HepG2 (cell line): ENCODE results near the gene TH.

Experiments used
- ATF7-NPFF ChIP-seq: sonication (generic); formaldehyde crosslinking; IDR thresholded peaks from 2 replicates; pipeline ENCODE4 v1.8.1; 2023; ENCODE audit warnings: mild to moderate bottlenecking, low read depth, missing genetic modification reagents, moderate library complexity
- CTCF ChIP-seq: sonication (generic); formaldehyde crosslinking; IDR thresholded peaks from 2 replicates; pipeline ENCODE4 v1.5.0; 2020; ENCODE audit warnings: mild to moderate bottlenecking, missing genetic modification reagents, moderate library complexity
- FOXP4 ChIP-seq: sonication (generic); formaldehyde crosslinking; IDR thresholded peaks from 2 replicates; pipeline ENCODE4 v1.4.0; 2020; ENCODE audit warnings: missing genetic modification reagents
- NCOA2 ChIP-seq: sonication (generic); formaldehyde crosslinking; IDR thresholded peaks from 2 replicates; pipeline ENCODE4 v1.8.0; 2022; ENCODE audit warnings: inconsistent platforms
- PHB2 ChIP-seq: fragments of 450-650 bp; IDR thresholded peaks from 2 replicates; pipeline ENCODE4 v1.6.1; 2018; ENCODE audit not compliant: partially characterized antibody
- SIN3A ChIP-seq: IDR thresholded peaks from 2 replicates; pipeline ENCODE4 v1.6.1; 2011; ENCODE audit warnings: low read depth, mild to moderate bottlenecking, control low read depth, low read length, borderline replicate concordance
- THYN1 ChIP-seq: sonication (generic); formaldehyde crosslinking; IDR thresholded peaks from 2 replicates; pipeline ENCODE4 v1.8.1; 2023; ENCODE audit warnings: low read depth, mild to moderate bottlenecking, moderate library complexity, missing genetic modification reagents, borderline replicate concordance
- ZNF547 ChIP-seq: sonication (generic); formaldehyde crosslinking; IDR thresholded peaks from 2 replicates; pipeline ENCODE4 v1.5.1; 2020; ENCODE audit warnings: mild to moderate bottlenecking, missing genetic modification reagents
- ZNF589 ChIP-seq: sonication (generic); formaldehyde crosslinking; conservative IDR thresholded peaks from 2 replicates; pipeline ENCODE4 v1.8.0; 2022; ENCODE audit warnings: mild to moderate bottlenecking, moderate library complexity, missing genetic modification reagents
- ZNF75D ChIP-seq: sonication (generic); formaldehyde crosslinking; IDR thresholded peaks from 2 replicates; pipeline ENCODE4 v1.8.1; 2023; ENCODE audit warnings: missing genetic modification reagents, mild to moderate bottlenecking, borderline replicate concordance

- no peak for TF ChIP-seq FOXP4 (CRISPR knock-in tag)
- no peak for TF ChIP-seq CTCF (CRISPR knock-in tag)
- no peak for TF ChIP-seq ZNF547
- TF ChIP-seq PHB2: no peak
- TF ChIP-seq ZNF75D (CRISPR knock-in tag): no peak
- TF ChIP-seq SIN3A: no peak
- TF ChIP-seq ZNF589 (CRISPR knock-in tag): no peak
- no peak for TF ChIP-seq NCOA2
- TF ChIP-seq ATF7-NPFF: no peak
- TF ChIP-seq THYN1 (CRISPR knock-in tag): no peak
Observed at GRCh38 chr11:2167141-2168045, 4.2 kb downstream of the TH start.
